ENCODE measurements around the gene EP300. TPM values are rescaled to one million over a fixed set of nuclear protein-coding genes. Genes with fewer than 3 reads are reported as not detected.

EP300 gene
- total RNA-seq, 1 experiment from 2014 or later = 78.6 TPM

DNA sequence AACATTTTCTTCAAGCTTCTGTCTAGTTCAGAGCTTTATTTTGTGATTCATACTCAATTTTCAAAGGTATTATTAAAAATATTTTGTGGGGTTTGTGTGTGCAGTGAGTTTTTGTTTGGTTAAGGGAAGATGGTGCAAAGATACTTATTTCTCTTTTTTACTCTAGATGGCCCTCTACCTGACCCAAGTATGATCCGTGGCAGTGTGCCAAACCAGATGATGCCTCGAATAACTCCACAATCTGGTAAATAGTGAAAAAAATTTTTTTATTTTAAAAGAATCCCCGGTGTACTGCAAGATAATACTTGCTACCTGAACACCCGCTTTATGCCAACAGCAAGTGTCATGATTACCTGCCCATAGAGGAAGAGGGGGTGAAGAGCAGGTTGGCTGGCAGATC is 54.2 kb downstream of the EP300 start:
- no peaks in the 10 kb centered on the region for H3K4me1 Mint-ChIP-seq (ENCODE audit: low read depth, unreplicated experiment)
- intact Hi-C loops (cut with micrococcal nuclease; ENCODE audit: unreplicated experiment) = no loop called here
- Histone ChIP-seq H3K36me3 (ENCODE audit: control insufficient read depth, insufficient read depth, low read length) (no peaks in the 10 kb centered on the region), H3K4me1 (no peaks in the 10 kb centered on the region), H3K27me3 (replicated peaks; ENCODE audit: control insufficient read depth, insufficient read depth, low read length) (no peaks in the 10 kb centered on the region), H3K9me3 (no peaks in the 10 kb centered on the region), H3K4me3 (ENCODE audit: low read depth, low read length) (no peak overlapping the region)
- H3K9me3 Mint-ChIP-seq (ENCODE audit: unreplicated experiment) = no peaks in the 10 kb centered on the region
- H3K27me3 Mint-ChIP-seq (ENCODE audit: insufficient read depth, unreplicated experiment) = no peaks in the 10 kb centered on the region
- H3K36me3 Mint-ChIP-seq (ENCODE audit: insufficient read depth, unreplicated experiment) = peaks cover 97% of the 10 kb centered on the region
- POLR2A ChIA-PET = no interaction called here
- no peak overlapping the region for H3K27ac Mint-ChIP-seq (ENCODE audit: unreplicated experiment)
- BruUV-seq (replicated peaks) = no TSS peak
- TF ChIP-seq, protein P1, sequence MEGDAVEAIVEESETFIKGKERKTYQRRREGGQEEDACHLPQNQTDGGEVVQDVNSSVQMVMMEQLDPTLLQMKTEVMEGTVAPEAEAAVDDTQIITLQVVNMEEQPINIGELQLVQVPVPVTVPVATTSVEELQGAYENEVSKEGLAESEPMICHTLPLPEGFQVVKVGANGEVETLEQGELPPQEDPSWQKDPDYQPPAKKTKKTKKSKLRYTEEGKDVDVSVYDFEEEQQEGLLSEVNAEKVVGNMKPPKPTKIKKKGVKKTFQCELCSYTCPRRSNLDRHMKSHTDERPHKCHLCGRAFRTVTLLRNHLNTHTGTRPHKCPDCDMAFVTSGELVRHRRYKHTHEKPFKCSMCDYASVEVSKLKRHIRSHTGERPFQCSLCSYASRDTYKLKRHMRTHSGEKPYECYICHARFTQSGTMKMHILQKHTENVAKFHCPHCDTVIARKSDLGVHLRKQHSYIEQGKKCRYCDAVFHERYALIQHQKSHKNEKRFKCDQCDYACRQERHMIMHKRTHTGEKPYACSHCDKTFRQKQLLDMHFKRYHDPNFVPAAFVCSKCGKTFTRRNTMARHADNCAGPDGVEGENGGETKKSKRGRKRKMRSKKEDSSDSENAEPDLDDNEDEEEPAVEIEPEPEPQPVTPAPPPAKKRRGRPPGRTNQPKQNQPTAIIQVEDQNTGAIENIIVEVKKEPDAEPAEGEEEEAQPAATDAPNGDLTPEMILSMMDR (IDR thresholded peaks at IDR 0.05; ENCODE audit: insufficient read depth in 1 of 2, low read depth in 1 of 2, low read length in 1 of 2, severe bottlenecking in 1 of 2, unreplicated experiment in 1 of 2) = no peak
- CTCF ChIA-PET = no interaction called here
- no peak overlapping the region for H3K4me3 Mint-ChIP-seq (ENCODE audit: unreplicated experiment)
- no peak for DNase-seq

DNA sequence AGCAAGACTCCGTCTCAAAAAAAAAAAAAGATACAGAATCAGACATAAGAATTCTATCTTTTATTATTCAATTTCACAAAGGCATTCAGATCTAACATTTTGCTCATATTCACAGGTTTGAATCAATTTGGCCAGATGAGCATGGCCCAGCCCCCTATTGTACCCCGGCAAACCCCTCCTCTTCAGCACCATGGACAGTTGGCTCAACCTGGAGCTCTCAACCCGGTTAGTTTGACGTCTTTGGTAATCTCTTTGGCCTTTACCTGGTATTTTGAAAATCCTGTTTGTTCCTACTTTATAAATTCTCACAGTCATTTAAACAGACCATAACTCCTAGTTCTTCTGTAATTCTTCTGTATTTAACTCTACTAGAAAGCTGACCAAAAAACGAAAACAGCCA is 55.3 kb downstream of the EP300 start:
- H3K27me3 Mint-ChIP-seq (ENCODE audit: insufficient read depth, unreplicated experiment) = no peaks in the 10 kb centered on the region
- H3K4me3 Mint-ChIP-seq (ENCODE audit: unreplicated experiment) = no peak overlapping the region
- TF ChIP-seq, protein P1 (IDR thresholded peaks at IDR 0.05; ENCODE audit: insufficient read depth in 1 of 2, low read depth in 1 of 2, low read length in 1 of 2, severe bottlenecking in 1 of 2, unreplicated experiment in 1 of 2) = no peak
- H3K4me1 Mint-ChIP-seq (ENCODE audit: low read depth, unreplicated experiment) = no peaks in the 10 kb centered on the region
- Histone ChIP-seq H3K9me3 (no peaks in the 10 kb centered on the region), H3K4me3 (ENCODE audit: low read depth, low read length) (no peak overlapping the region), H3K36me3 (ENCODE audit: control insufficient read depth, insufficient read depth, low read length) (no peaks in the 10 kb centered on the region; the same call in 1 of the 2 replicates), H3K27me3 (replicated peaks; ENCODE audit: control insufficient read depth, insufficient read depth, low read length) (no peaks in the 10 kb centered on the region), H3K4me1 (no peaks in the 10 kb centered on the region)
- no peak for DNase-seq
- intact Hi-C loops (cut with micrococcal nuclease; ENCODE audit: unreplicated experiment) = no loop called here
- POLR2A ChIA-PET = no interaction called here
- CTCF ChIA-PET = interaction anchor here (0.6 kb wide), 1 partner anchor 38 kb away, joined by 3 read pairs; no protein-coding TSS in a partner anchor
- no TSS peak for BruUV-seq (replicated peaks)
- no peak overlapping the region for H3K27ac Mint-ChIP-seq (ENCODE audit: unreplicated experiment)
- no peaks in the 10 kb centered on the region for H3K9me3 Mint-ChIP-seq (ENCODE audit: unreplicated experiment)
- peaks cover 97% of the 10 kb centered on the region for H3K36me3 Mint-ChIP-seq (ENCODE audit: insufficient read depth, unreplicated experiment)

DNA sequence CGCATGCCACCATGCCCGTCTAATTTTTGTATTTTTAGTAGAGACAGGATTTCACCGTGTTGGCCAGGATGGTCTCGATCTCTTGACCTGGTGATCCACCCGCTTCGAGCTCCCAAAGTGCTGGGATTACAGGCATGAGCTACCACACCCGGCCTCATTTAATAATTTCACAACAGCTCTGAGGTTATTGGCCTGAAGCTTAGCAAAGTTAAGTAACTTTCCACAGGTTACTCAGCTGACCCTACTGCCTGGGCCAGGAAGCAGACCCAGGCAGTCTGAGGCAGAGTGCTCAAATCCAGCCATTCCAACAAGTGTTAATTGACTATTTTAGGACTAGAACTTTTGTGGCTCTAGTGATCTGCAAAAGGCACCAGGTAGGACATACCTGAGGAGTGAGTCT is 60.5 kb downstream of the EP300 start:
- H3K27ac Mint-ChIP-seq (ENCODE audit: unreplicated experiment) = no peak overlapping the region
- DNase-seq = no peak

More for the DNA sequence above, 60.5 kb downstream of the EP300 start:
- Mint-ChIP-seq H3K4me3 (ENCODE audit: unreplicated experiment) (no peak overlapping the region), H3K9me3 (ENCODE audit: unreplicated experiment) (no peaks in the 10 kb centered on the region), H3K36me3 (ENCODE audit: insufficient read depth, unreplicated experiment) (peaks cover 99% of the 10 kb centered on the region), H3K4me1 (ENCODE audit: low read depth, unreplicated experiment) (no peaks in the 10 kb centered on the region), H3K27me3 (ENCODE audit: insufficient read depth, unreplicated experiment) (no peaks in the 10 kb centered on the region)
- no peaks in the 10 kb centered on the region for H3K9me3 ChIP-seq
- intact Hi-C loops (cut with micrococcal nuclease; ENCODE audit: unreplicated experiment) = no loop called here
- no peaks in the 10 kb centered on the region for H3K4me1 ChIP-seq
- CTCF ChIA-PET = interaction anchor here (1.0 kb wide), 1 partner anchor 230 kb away, joined by 4 read pairs; no protein-coding TSS in a partner anchor
- TF ChIP-seq, protein P1 (IDR thresholded peaks at IDR 0.05; ENCODE audit: insufficient read depth in 1 of 2, low read depth in 1 of 2, low read length in 1 of 2, severe bottlenecking in 1 of 2, unreplicated experiment in 1 of 2) = no peak
- no peaks in the 10 kb centered on the region for H3K27me3 ChIP-seq (replicated peaks; ENCODE audit: control insufficient read depth, insufficient read depth, low read length)
- no peak overlapping the region for H3K4me3 ChIP-seq (ENCODE audit: low read depth, low read length)
- H3K36me3 ChIP-seq (ENCODE audit: control insufficient read depth, insufficient read depth, low read length) = no peaks in the 10 kb centered on the region; the same call in none of the 2 replicates
- no TSS peak for BruUV-seq (replicated peaks)
- POLR2A ChIA-PET = no interaction called here

All from Caco-2 (cell line).